ENCODE results near the gene SOWAHA.

GRCh38 chr5:132848270-132848669 lies 35.2 kb downstream of the SOWAHA start:
- TF ChIP-seq, protein P1, sequence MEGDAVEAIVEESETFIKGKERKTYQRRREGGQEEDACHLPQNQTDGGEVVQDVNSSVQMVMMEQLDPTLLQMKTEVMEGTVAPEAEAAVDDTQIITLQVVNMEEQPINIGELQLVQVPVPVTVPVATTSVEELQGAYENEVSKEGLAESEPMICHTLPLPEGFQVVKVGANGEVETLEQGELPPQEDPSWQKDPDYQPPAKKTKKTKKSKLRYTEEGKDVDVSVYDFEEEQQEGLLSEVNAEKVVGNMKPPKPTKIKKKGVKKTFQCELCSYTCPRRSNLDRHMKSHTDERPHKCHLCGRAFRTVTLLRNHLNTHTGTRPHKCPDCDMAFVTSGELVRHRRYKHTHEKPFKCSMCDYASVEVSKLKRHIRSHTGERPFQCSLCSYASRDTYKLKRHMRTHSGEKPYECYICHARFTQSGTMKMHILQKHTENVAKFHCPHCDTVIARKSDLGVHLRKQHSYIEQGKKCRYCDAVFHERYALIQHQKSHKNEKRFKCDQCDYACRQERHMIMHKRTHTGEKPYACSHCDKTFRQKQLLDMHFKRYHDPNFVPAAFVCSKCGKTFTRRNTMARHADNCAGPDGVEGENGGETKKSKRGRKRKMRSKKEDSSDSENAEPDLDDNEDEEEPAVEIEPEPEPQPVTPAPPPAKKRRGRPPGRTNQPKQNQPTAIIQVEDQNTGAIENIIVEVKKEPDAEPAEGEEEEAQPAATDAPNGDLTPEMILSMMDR (IDR thresholded peaks at IDR 0.05; ENCODE audit: low read depth, low read length) = no peak
- TF ChIP-seq, protein P2, sequence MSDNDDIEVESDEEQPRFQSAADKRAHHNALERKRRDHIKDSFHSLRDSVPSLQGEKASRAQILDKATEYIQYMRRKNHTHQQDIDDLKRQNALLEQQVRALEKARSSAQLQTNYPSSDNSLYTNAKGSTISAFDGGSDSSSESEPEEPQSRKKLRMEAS (IDR thresholded peaks at IDR 0.05; ENCODE audit: low read depth, low read length) = no peak
- no peak for TF ChIP-seq POLR2A (IDR thresholded peaks at IDR 0.05; ENCODE audit: extremely low read depth, insufficient read length)

Measured in NB4 (cell line).